ENCODE data around the gene PSD. TPM values are rescaled to one million over a fixed set of nuclear protein-coding genes. Genes with fewer than 3 reads are reported as not detected.

The PSD gene
- total RNA-seq, 1 donor = 4.1 TPM

DNA sequence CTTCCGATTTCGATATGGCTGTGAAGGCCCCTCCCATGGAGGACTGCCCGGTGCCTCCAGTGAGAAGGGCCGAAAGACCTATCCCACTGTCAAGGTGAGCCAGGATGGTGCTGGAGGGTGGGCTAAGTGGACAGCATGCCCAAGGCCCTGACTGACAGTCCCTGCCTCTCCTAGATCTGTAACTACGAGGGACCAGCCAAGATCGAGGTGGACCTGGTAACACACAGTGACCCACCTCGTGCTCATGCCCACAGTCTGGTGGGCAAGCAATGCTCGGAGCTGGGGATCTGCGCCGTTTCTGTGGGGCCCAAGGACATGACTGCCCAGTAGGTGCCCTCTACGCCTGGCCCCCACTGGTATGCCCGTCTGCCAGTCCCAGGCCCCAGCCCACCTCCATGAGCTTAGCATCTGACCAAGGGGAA is 21.8 kb downstream of the PSD start:
- Histone ChIP-seq H3K4me3 (ENCODE audit: low read length) (no peak overlapping the region), H3K27me3 (ENCODE audit: insufficient read depth, low read length) (no peaks in the 10 kb centered on the region)

DNA sequence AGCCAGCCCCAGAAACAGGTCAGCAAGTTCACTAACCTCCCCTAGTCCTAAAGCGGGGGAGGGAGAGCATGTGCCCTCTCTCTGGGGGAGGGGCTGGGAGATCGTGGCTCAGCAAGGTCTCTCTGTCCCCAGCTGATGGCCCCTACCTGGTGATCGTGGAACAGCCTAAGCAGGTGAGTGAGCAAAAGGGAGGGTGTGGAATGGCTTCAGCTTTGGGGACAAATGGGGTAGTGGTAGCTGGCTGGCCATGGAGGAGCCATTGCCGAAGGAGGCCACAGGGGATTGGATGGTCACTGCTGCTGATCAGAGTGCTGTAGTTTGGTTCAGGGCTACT is 22.3 kb downstream of the PSD start:
- Histone ChIP-seq H3K9me3 (ENCODE audit: low read depth, low read length) (no peaks in the 10 kb centered on the region), H3K4me3 (ENCODE audit: low read length) (peak overlapping the region; percentile 88), H3K4me1 (ENCODE audit: insufficient read depth, low read length) (peaks cover 49% of the 10 kb centered on the region), H3K27me3 (ENCODE audit: insufficient read depth, low read length) (no peaks in the 10 kb centered on the region)

More for the DNA sequence above, 21.8 kb downstream of the PSD start:
- Histone ChIP-seq H3K4me1 (ENCODE audit: insufficient read depth, low read length) (peaks cover 49% of the 10 kb centered on the region), H3K9me3 (ENCODE audit: low read depth, low read length) (no peaks in the 10 kb centered on the region)

DNA sequence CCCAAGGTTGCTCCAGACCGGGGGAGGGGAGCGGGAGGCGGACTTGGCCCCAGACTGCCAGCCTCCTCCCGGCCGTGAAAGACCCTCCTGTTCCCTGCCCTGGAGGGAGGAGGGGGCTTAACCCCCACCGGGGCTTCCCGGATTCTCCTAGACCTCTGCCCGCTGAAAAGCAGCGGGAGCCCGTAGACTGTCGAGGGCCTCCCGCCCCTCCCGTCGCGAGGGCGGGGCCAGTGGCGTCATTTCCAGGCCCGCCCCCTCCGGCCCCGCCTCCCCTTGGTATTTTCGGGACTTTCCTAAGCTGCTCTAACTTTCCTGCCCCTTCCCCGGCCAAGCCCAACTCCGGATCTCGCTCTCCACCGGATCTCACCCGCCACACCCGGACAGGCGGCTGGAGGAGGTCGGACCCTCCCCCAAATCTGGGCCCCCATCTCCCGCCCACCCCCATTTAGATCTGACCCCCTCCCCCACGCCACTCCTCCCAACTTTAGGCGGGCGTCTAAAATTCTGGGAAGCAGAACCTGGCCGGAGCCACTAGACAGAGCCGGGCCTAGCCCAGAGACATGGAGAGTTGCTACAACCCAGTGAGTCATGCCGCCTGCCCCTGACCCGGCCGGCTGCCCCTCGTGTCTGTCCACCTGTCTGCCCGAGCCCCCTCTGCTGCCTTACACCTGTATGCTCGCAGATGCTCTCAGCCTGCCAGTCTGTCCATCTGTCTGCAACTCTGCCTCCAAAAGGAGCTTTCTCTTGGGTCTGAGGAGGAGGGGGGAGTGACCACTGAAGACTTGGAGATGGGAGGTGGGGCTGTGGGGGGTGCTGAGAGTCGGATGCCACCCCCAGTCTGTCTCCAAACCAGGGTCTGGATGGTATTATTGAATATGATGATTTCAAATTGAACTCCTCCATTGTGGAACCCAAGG is 22.9 kb downstream of the PSD start, which contains the start of gene NFKB2:
Gene NFKB2, plus strand, starts transcription at position 306 of the 917 bp plus-strand sequence. Its CDS starts 255 bp downstream, at position 561.
- Histone ChIP-seq H3K9me3 (ENCODE audit: low read depth, low read length) (no peaks in the 10 kb centered on the region), H3K4me1 (ENCODE audit: insufficient read depth, low read length) (peaks cover 49% of the 10 kb centered on the region), H3K4me3 (ENCODE audit: low read length) (peak within 1 kb of the TSS; percentile 88), H3K27me3 (ENCODE audit: insufficient read depth, low read length) (no peaks in the 10 kb centered on the region)

DNA sequence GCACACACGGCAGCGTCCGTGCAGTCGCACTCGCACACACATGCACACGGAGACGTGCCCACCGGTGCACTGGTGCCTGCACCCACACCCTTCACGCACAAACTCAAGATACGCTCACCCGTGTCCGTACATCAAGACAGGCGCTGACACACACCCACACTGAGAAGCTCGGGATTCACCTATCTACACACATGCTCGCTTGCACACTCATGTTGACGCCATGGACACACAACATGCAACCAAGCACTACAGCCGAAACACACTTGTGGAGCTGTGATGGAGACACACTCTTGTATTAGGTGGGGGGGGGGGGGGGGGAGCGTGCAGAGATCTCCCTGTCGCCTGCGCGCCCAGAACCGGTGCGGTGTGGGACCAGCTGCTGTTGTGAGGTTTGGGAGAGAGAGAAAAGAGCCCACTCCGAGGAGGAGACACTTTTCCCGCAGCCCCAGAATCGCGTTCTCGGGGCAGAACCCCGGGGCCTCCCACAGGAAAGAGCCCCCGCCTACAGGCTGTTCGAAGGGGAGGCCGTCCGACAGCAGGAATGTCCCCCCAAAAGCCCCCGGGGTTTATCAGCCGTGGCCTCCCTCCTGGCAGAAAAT is 23.7 kb downstream of the PSD start:
- Histone ChIP-seq H3K4me1 (ENCODE audit: insufficient read depth, low read length) (peaks cover 46% of the 10 kb centered on the region), H3K27me3 (ENCODE audit: insufficient read depth, low read length) (no peaks in the 10 kb centered on the region), H3K9me3 (ENCODE audit: low read depth, low read length) (no peaks in the 10 kb centered on the region), H3K4me3 (ENCODE audit: low read length) (peak overlapping the region; percentile 88)

DNA sequence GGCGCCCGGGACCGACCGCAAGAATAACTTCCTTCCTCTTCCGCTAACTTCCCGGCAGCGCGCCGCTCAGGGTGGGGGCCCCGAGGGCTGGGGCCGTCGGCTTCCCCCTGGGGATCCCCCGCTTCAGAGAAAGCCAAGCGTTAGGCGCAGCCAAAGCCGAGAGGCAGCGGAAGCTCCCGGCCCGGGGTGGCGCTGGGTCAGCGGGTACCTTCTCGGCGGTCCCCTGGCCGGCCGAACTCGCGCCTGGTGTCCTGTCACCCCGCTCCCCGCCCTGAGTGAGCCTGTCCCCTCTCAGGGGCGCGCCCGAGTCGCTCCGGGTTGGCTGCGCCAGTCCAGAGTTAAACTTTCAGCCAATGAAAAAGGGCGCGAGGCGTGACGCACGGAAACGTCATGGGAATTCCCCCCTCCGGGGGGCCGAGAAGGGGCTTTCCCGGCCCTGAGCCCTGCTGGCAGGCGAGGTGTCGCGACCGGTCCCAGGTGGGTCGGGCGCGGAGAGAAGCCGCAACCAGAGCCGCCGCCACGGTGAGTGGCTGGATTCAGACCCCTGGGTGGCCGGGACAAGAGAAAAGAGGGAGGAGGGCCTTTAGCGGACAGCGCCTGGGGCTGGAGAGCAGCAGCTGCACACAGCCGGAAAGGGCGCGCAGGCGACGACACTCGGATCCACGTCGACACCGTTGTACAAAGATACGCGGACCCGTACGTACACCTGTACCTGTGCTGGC is 24.3 kb downstream of the PSD start:
- no peaks in the 10 kb centered on the region for H3K27me3 ChIP-seq (ENCODE audit: insufficient read depth, low read length)
- peak overlapping the region; percentile 88 for H3K4me3 ChIP-seq (ENCODE audit: low read length)
- H3K4me1 ChIP-seq (ENCODE audit: insufficient read depth, low read length) = peaks cover 40% of the 10 kb centered on the region
- no peaks in the 10 kb centered on the region for H3K9me3 ChIP-seq (ENCODE audit: low read depth, low read length)

DNA sequence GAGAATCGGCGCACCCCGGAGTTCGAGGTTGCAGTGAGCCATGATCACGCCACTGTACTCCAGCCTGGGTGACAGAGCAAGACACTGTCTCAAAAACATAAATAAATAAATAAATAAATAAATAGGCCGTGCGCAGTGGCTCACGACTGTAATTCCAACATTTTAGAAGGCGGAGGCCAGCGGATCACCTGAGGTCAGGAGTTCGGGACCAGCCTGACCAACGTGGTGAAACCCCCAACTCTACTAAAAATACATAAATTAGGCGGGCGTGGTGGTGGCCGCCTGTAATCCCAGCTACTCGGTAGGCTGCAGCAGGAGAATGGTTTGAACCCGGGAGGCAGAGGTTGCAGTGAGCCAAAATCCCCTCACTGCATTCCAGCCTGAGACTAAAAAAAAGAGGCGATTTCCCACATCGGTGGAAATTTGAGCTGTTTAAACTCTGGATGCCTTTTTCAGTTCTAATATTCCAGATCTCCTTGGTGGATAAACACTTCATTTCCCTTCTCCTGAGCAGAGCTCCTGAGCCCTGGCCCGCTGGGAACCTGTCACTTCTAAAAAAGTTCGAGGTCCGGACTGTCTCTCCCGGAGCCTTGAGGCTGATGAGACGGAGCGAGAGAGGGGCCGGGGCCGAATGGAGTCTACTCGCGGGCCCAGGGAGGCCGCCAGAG is 25.0 kb downstream of the PSD start:
- Histone ChIP-seq H3K9me3 (ENCODE audit: low read depth, low read length) (no peaks in the 10 kb centered on the region), H3K27me3 (ENCODE audit: insufficient read depth, low read length) (no peaks in the 10 kb centered on the region), H3K4me3 (ENCODE audit: low read length) (peak overlapping the region; percentile 88), H3K4me1 (ENCODE audit: insufficient read depth, low read length) (peaks cover 33% of the 10 kb centered on the region)

DNA sequence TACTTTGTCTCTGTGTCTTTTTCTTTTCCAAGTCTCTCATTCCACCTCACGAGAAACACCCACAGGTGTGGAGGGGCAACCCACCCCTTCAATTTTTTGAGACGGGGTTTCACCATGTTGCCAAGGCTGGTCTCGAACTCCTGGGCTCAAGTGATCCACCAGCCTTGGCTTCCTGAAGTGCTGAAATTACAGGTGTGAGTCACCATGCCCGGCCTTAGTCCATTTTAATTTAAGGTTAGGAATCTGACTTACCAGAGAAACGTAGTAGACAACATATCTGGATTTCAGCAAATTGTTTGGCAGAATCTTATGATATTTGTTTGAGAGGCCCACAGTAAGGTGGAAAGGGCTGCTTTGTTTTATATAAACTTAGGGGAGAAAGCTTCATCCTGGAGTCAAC is 26.3 kb downstream of the PSD start:
- H3K4me1 ChIP-seq (ENCODE audit: insufficient read depth, low read length) = peaks cover 25% of the 10 kb centered on the region

DNA sequence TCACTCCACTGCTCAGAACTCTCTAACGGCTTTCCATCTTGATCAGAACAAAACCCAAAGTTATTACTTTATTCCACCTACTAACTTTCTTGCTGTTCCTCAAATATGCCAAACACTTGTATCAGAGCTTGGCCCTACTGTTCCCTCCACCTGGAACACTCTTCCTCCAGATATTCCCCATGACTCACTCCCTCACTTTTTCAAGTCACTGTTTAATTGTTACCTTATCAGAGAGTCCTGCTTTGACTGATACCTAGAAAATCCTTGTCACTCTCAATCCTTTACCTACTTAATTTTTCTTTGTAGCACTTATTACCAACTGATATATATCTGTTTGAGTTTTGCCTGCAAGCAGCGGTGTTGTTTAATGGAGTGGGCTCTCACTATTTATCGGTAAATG is 28.7 kb downstream of the PSD start:
- Histone ChIP-seq H3K4me1 (ENCODE audit: insufficient read depth, low read length) (peaks cover 18% of the 10 kb centered on the region), H3K27me3 (ENCODE audit: insufficient read depth, low read length) (no peaks in the 10 kb centered on the region), H3K9me3 (ENCODE audit: low read depth, low read length) (no peaks in the 10 kb centered on the region), H3K4me3 (ENCODE audit: low read length) (no peak overlapping the region)

More for the DNA sequence above, 26.3 kb downstream of the PSD start:
- Histone ChIP-seq H3K4me3 (ENCODE audit: low read length) (no peak overlapping the region), H3K27me3 (ENCODE audit: insufficient read depth, low read length) (no peaks in the 10 kb centered on the region), H3K9me3 (ENCODE audit: low read depth, low read length) (no peaks in the 10 kb centered on the region)

DNA sequence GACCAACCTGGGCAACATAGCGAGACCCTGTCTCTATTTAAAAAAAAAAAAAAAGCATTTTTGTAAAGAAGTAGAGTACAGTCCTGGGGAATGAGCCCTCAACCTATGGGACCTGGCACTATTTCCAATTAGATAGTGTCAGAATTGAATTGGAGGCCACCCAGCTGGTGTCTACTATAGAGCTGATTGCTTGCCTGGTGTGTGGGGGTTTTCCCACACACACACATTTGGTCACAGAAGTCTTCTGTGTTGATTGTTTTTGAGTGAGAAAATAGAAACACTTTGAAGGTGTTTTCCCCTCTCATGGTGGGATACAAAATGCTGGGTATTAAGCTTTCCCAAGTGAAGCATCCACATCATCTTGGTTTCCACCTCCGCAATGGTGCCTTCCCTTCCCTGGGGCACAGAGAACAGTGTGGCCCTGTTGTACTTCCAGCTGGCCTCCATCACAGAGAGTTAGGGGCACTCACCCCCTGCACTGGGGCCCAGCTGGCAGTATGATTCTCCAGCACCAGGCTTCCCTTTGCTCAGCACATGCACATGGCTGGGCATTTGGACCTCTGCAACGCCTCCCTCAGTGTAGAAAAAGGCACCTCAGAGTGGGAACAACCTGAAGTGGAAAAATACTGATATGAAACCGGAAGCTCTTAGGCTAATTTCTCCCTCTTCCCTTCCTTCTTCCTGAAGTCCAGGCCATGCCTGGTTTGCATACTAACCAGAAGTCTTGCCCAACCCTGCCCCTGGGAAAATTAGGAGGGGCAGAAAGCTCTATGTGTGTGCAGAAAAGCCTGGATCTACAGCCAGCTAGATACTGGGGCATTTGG is 33.8 kb downstream of the PSD start:
- Histone ChIP-seq H3K4me1 (ENCODE audit: insufficient read depth, low read length) (peaks cover 10% of the 10 kb centered on the region), H3K4me3 (ENCODE audit: low read length) (no peak overlapping the region), H3K9me3 (ENCODE audit: low read depth, low read length) (no peaks in the 10 kb centered on the region), H3K27me3 (ENCODE audit: insufficient read depth, low read length) (no peaks in the 10 kb centered on the region)

DNA sequence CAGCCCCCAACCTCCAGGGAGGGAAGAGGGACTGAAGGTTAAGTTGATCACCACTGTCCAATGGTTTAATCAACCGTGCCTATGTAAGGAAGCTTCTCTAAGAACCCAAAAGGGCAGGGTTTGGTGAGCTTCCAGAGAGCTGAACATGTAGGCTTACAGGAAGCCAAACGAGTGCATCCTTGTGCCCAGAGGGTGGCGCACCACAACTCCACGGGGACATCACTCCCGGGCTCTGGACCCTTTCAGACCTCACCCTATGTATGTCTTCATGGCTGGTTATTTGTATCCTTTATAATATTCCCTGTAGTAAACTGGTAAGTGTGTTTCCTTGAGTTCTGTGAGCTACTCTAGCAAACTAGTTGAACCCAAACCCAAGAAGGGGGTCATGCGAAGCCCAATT is 34.5 kb downstream of the PSD start:
- Histone ChIP-seq H3K4me1 (ENCODE audit: insufficient read depth, low read length) (peaks cover 10% of the 10 kb centered on the region), H3K27me3 (ENCODE audit: insufficient read depth, low read length) (no peaks in the 10 kb centered on the region), H3K9me3 (ENCODE audit: low read depth, low read length) (no peaks in the 10 kb centered on the region)

DNA sequence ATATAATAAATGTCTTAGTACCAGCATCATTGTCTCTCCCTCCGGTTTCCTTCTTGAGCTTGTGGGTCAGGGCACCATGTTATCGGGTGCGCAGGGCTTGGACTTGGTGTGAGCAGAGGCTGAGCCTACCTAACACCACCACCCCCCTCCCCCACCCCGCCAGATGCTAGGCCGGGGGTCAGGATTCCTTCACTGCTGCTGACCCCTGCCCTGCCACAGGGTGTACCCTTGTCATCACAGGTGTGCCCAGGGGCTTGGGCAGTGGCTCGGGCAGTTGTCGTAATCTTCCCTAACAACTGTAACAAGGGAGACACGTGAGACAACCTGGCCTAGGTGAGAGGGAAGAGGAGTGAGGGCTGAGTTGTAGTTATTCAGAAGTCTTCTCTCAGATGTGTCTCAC is 35.7 kb downstream of the PSD start:
- Histone ChIP-seq H3K4me3 (ENCODE audit: low read length) (no peak overlapping the region), H3K4me1 (ENCODE audit: insufficient read depth, low read length) (peaks cover 10% of the 10 kb centered on the region), H3K9me3 (ENCODE audit: low read depth, low read length) (no peaks in the 10 kb centered on the region), H3K27me3 (ENCODE audit: insufficient read depth, low read length) (no peaks in the 10 kb centered on the region)

More for the DNA sequence above, 34.5 kb downstream of the PSD start:
- H3K4me3 ChIP-seq (ENCODE audit: low read length) = no peak overlapping the region

DNA sequence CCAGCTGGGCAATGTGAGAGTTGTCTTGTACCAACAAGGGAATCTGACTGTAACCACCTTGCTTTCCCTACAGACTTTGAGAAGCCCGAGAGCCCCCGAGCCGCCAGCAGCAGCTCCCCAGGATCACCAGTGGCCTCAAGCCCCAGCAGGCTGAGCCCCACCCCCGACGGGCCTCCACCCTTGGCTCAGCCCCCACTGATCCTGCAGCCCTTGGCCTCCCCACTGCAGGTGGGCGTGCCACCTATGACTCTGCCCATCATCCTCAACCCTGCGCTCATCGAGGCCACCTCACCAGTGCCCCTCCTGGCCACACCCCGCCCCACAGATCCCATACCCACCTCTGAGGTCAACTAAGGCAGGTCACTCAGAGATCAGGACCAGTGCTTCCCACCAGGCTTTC is 36.6 kb downstream of the PSD start:
- Histone ChIP-seq H3K4me1 (ENCODE audit: insufficient read depth, low read length) (peaks cover 10% of the 10 kb centered on the region), H3K4me3 (ENCODE audit: low read length) (no peak overlapping the region), H3K27me3 (ENCODE audit: insufficient read depth, low read length) (no peaks in the 10 kb centered on the region), H3K9me3 (ENCODE audit: low read depth, low read length) (no peaks in the 10 kb centered on the region)

DNA sequence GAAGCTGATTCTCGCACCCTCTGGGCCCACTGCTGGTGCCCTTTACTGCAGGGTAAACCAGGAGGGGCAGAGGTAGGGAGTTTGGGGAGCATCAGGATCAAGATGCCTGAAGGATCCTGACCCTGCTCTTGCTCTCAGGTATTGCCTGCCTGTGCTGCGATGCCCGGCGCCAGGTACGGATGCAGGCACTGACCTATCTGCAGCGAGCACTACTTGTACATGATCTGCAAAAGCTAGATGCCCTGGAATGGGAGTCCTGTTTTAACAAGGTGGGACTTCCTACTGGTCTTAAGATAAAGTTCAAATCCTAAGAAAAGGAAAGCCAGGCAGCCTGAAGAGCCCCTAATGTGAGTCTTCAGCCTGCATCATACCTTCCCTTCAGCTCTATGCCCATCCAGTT is 39.2 kb downstream of the PSD start:
- Histone ChIP-seq H3K27me3 (ENCODE audit: insufficient read depth, low read length) (no peaks in the 10 kb centered on the region), H3K9me3 (ENCODE audit: low read depth, low read length) (no peaks in the 10 kb centered on the region), H3K4me1 (ENCODE audit: insufficient read depth, low read length) (no peaks in the 10 kb centered on the region), H3K4me3 (ENCODE audit: low read length) (no peak overlapping the region)

DNA sequence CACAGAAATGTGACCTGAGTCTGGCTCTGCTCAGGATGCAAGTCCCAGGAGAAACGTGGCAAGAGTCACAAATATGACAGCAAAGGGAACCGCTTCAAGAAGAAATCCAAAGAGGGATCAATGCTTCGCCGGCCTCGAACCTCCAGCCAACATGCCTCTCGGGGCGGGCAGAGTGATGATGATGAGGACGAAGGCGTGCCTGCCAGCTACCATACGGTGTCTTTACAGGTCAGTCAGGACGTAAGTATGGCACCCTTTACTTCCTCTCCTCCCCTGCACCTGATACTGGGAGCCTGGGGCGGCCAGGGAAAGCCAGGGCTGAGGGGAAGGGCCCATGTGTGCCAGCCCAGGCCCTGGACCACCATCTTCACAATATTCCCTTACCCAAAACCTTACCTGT is 41.7 kb downstream of the PSD start:
- no peaks in the 10 kb centered on the region for H3K4me1 ChIP-seq (ENCODE audit: insufficient read depth, low read length)
- no peak overlapping the region for H3K4me3 ChIP-seq (ENCODE audit: low read length)

More for the DNA sequence above, 41.7 kb downstream of the PSD start:
- H3K9me3 ChIP-seq (ENCODE audit: low read depth, low read length) = no peaks in the 10 kb centered on the region
- H3K27me3 ChIP-seq (ENCODE audit: insufficient read depth, low read length) = no peaks in the 10 kb centered on the region

Data from mononuclear cell (primary cell).